A549 (cell line): ENCODE measurements around the gene GDF7. TPM values are rescaled to one million over a fixed set of nuclear protein-coding genes. Genes with fewer than 3 reads are reported as not detected.
A peak's percentile ranks its signal among the peaks of the same experiment; 100 is the strongest.

ENCODE experiments used
- ATAC-seq, 2 experiments: fragments of 200-7000 bp in 1 of 2; fragments of >200 bp in 1 of 2; cut with Nextera tagmentation in 1 of 2; cut with Tn5 transposase in 1 of 2; 3 replicates each; pipeline versions ENCODE4 v1.8.0 to v1.9.1; 2018 to 2020; ENCODE audit warnings: mild to moderate bottlenecking in 1 of 2, moderate library complexity in 1 of 2
- CTCF ChIA-PET: fragments of 300-600 bp; sonication (Branson Sonifier 250); formaldehyde crosslinking; extraction: SDS; loops from one replicate; lab custom pipeline; 2021; ENCODE audit warnings: antibody characterized with exemption, inconsistent platforms; lab: Yijun Ruan, JAX
- POLR2A ChIA-PET: fragments of 350-600 bp; formaldehyde crosslinking; extraction: SDS; loops from one replicate; lab custom pipeline; 2021; ENCODE audit warnings: antibody characterized with exemption, inconsistent platforms; lab: Yijun Ruan, JAX
- DNase-seq, 2 experiments: peaks; one replicate each; pipeline versions ENCODE4 v3.0.0 to v3.0.0-alpha.2; 2011 to 2016; ENCODE audit warnings: low read depth in 1 of 2, low spot score in 1 of 2
- FAIRE-seq: peaks from 2 replicates; lab custom pipeline; 2011; peaks lifted over from hg19 to GRCh38; lab: Jason Lieb, UNC
- H3K27ac ChIP-seq, 2 experiments: fragments of >200 bp; sonication (Bioruptor Twin); formaldehyde crosslinking; 3 replicates each; pipeline ENCODE4 v1.5.1; 2016 to 2017
- H3K4me1 ChIP-seq: fragments of >200 bp; sonication (Bioruptor Twin); formaldehyde crosslinking; 3 replicates; pipeline ENCODE4 v1.6.1; 2016
- H3K4me2 ChIP-seq: fragments of >200 bp; sonication (Bioruptor Twin); formaldehyde crosslinking; 3 replicates; pipeline ENCODE4 v1.6.1; 2016
- H3K4me3 ChIP-seq: fragments of >200 bp; sonication (Bioruptor Twin); formaldehyde crosslinking; 3 replicates; pipeline ENCODE4 v1.5.1; 2016
- H3K9me3 ChIP-seq: fragments of >200 bp; sonication (Bioruptor Twin); formaldehyde crosslinking; 3 replicates; pipeline ENCODE4 v1.6.1; 2016
- CEBPB ChIP-seq, 2 experiments: fragments of >200 bp in 1 of 2; sonication (Bioruptor Twin) in 1 of 2; formaldehyde crosslinking in 1 of 2; IDR thresholded peaks; 2 replicates each; pipeline ENCODE4 v1.6.1; 2012 to 2016
- CTCF ChIP-seq: fragments of >200 bp; sonication (Bioruptor Twin); formaldehyde crosslinking; IDR thresholded peaks from 3 replicates; pipeline ENCODE4 v1.5.1; 2016
- EP300 ChIP-seq, 2 experiments: fragments of >200 bp; sonication (Bioruptor Twin); formaldehyde crosslinking; IDR thresholded peaks; 2 replicates in 1 of 2; 3 replicates in 1 of 2; pipeline ENCODE4 v1.6.1; 2016 to 2017
- HEYL ChIP-seq: fragments of 250-450 bp; sonication (Bioruptor Pico); IDR thresholded peaks from 2 replicates; pipeline ENCODE4 v1.8.0; 2021; ENCODE audit warnings: mild to moderate bottlenecking, moderate library complexity
- HOXA7 ChIP-seq: fragments of 250-450 bp; sonication (Bioruptor Pico); IDR thresholded peaks from 2 replicates; pipeline ENCODE4 v1.5.0; 2020; ENCODE audit warnings: mild to moderate bottlenecking, moderate library complexity
- KDM5A ChIP-seq: fragments of 200-600 bp; sonication (generic); IDR thresholded peaks from 2 replicates; pipeline ENCODE4 v1.6.1; 2016; ENCODE audit warnings: antibody characterized with exemption, mild to moderate bottlenecking
- MAZ ChIP-seq: fragments of 150-350 bp; IDR thresholded peaks from 2 replicates; pipeline ENCODE4 v1.6.1; 2014; ENCODE audit warnings: antibody characterized with exemption, low read depth, low read length, borderline replicate concordance
- NFE2L2 ChIP-seq: fragments of 150-350 bp; conservative IDR thresholded peaks from 2 replicates; pipeline ENCODE4 v1.6.1; 2014; ENCODE audit warnings: low read length
- NR3C1 ChIP-seq: fragments of >200 bp; sonication (Bioruptor Twin); formaldehyde crosslinking; IDR thresholded peaks from 3 replicates; pipeline ENCODE4 v1.6.1; 2017
- RNF2 ChIP-seq: fragments of 200-600 bp; sonication (generic); IDR thresholded peaks from 2 replicates; pipeline ENCODE4 v1.6.1; 2016; ENCODE audit warnings: low read depth, mild to moderate bottlenecking, antibody characterized with exemption, moderate library complexity, borderline replicate concordance
- SMC3 ChIP-seq: fragments of >200 bp; sonication (Bioruptor Twin); formaldehyde crosslinking; IDR thresholded peaks from 3 replicates; pipeline ENCODE4 v1.6.1; 2018; ENCODE audit warnings: inconsistent platforms
- SREBF2 ChIP-seq: fragments of 450-650 bp; IDR thresholded peaks from 2 replicates; pipeline ENCODE4 v1.6.1; 2014; ENCODE audit warnings: mild to moderate bottlenecking, moderate library complexity
- whole genome bisulfite sequencing: methylation state at CpG from one replicate; pipeline ENCODE4 v1.1.6; 2017; ENCODE audit errors: missing lambda C conversion rate; 5-methylcytosine and 5-hydroxymethylcytosine counted together
- polyA plus RNA-seq, 4 experiments: library from polyadenylated mRNA; depleted of rRNA in 3 of 4; stranded (reverse); fragments of >200 nt; fragmentation: RNase III in 1 of 4; extraction: RNeasy Plus Mini Kit Qiagen cat#74134 plus additional on column Dnase treatment in 1 of 4; gene quantifications; 2 replicates in 3 of 4; 3 replicates in 1 of 4; pipeline ENCODE4 v1.2.3, GENCODE V29; 2011 to 2017
- TF ChIP-seq, protein P1 (sequence below): IDR thresholded peaks from 2 replicates; pipeline ENCODE4 v1.6.1; 2012; ENCODE audit warnings: low read depth, borderline replicate concordance

GDF7 gene
- polyA plus RNA-seq, 2 of the 4 experiments (the other 2 are of a cell fraction), result 0.03 to 0.05 TPM

GRCh38 chr2:20664431-20665242 lies 2.3 kb upstream of the GDF7 start:
- peak in 1 of 2 experiments; percentile 19; a peak in 1 of 4 replicates for TF ChIP-seq CEBPB (IDR thresholded peaks at IDR 0.05)
- TF ChIP-seq HEYL, result no peak
- FAIRE-seq, result no peak
- peaks cover 15% of the 10 kb centered on the region; the same call in 2 of the 3 replicates for H3K4me1 ChIP-seq
- ChIA-PET CTCF (interaction anchor here (1.7 to 10.0 kb wide), 6 partner anchors 10 to 454 kb away, joined by 7 to 352 read pairs (median 119); partner anchors contain the start of gene HS1BP3), POLR2A (no interaction called here)
- H3K4me2 ChIP-seq, result no peak overlapping the region; the same call in 2 of the 3 replicates
- ATAC-seq, result no peak
- WGBS, result 27% methylated on average over 17 of the region's 17 CpGs
- no peak overlapping the region for H3K27ac ChIP-seq
- H3K9me3 ChIP-seq, result no peaks in the 10 kb centered on the region
- no peak overlapping the region; the same call in 2 of the 3 replicates for H3K4me3 ChIP-seq
- no peak for DNase-seq

DNA sequence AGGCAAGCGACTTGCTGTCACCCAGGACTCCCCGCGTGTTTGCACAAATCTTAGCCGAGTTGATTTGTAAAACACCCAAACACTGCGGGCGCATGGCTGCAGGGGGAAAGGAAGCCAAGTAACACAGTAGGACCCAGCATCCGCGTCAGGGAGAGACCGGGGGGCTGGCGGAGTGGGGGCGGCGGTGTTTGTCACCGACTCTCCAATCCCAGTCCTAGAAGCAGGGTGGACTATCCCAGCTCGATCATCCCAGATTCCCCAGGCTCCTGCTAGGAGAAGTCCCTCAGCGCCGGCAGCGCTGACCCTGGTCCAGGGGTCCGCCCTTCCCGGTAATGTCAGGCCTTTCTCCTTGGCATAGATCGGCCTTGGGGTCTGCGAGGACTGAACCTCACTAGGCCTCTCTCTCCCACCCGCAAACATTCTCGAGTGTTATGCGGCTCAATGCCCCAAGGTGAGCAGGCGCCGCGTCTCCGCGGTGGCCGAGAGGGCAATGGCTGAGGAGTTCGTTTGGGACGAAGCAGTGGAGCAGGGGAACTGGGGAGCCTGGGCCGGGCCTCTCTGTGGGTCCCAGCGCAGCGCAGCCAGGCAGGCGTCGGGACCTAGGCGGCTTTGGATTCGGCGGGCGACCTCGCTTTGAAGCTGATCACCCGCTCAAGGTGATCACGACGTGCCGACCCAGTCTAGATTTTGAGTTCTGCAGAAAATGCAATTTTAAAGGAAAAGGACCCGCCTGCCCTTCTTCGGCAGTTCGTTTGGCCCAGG lies 1.5 kb upstream of the GDF7 start:
- no peaks in the 10 kb centered on the region for H3K9me3 ChIP-seq
- H3K27ac ChIP-seq, result no peak overlapping the region
- 26% methylated on average over 43 of the region's 49 CpGs for WGBS
- TF ChIP-seq MAZ (no peak), KDM5A (no peak), HEYL (no peak), CEBPB (IDR thresholded peaks at IDR 0.05) (no peak), NR3C1 (no peak), RNF2 (0 out of 2 replicates have a peak, but pooled peaks have one; percentile 25), EP300 (IDR thresholded peaks at IDR 0.05) (no peak)
- TF ChIP-seq, protein P1, sequence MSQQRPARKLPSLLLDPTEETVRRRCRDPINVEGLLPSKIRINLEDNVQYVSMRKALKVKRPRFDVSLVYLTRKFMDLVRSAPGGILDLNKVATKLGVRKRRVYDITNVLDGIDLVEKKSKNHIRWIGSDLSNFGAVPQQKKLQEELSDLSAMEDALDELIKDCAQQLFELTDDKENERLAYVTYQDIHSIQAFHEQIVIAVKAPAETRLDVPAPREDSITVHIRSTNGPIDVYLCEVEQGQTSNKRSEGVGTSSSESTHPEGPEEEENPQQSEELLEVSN, result no peak
- H3K4me3 ChIP-seq, result peak overlapping the region; percentile 58
- ChIA-PET POLR2A (interaction anchor here (0.5 to 1.4 kb wide), 2 partner anchors 14 to 232 kb away, joined by 3 read pairs; partner anchors contain the start of gene HS1BP3), CTCF (interaction anchor here (0.9 to 10.0 kb wide), 9 partner anchors 9 to 453 kb away, joined by 3 to 352 read pairs (median 6); partner anchors contain the start of gene HS1BP3)
- FAIRE-seq (no peak), DNase-seq (no peak), ATAC-seq (peak in 1 of 2 experiments; percentile 16; a peak in 3 of 6 replicates)
- peak overlapping the region; percentile 98 for H3K4me2 ChIP-seq
- peaks cover 15% of the 10 kb centered on the region; the same call in 2 of the 3 replicates for H3K4me1 ChIP-seq

DNA sequence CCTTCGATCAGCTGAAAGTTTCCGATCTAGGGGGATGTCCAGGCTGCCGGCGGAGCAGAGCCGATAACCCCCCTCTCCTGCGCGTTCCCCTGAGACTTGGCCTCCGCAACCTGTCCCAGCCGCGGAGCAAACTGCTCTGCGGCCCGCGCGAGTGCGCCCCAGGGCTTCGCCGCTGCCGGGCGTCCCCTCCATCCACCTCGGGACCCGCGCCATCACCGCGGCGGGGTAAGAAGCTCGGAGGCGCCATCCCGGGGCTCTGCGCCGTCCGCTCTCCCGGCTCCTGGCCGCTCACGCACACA lies 990 bp upstream of the GDF7 start:
- Histone ChIP-seq H3K9me3 (no peaks in the 10 kb centered on the region), H3K4me1 (peaks cover 15% of the 10 kb centered on the region; the same call in 2 of the 3 replicates), H3K4me2 (peak overlapping the region; percentile 98), H3K4me3 (peak overlapping the region; percentile 58), H3K27ac (peak overlapping the region in 1 of 2 experiments; percentile 72; a peak in 2 of 6 replicates)
- CTCF ChIA-PET, result interaction anchor here (0.9 to 10.0 kb wide), 9 partner anchors 9 to 367 kb away, joined by 3 to 352 read pairs (median 6); partner anchors contain the start of gene HS1BP3
- no peak for DNase-seq
- FAIRE-seq, result no peak
- TF ChIP-seq SREBF2 (no peak), NFE2L2 (no peak)
- 20% methylated on average over 7 of the region's 34 CpGs for WGBS
- POLR2A ChIA-PET, result interaction anchor here (1.4 kb wide), 1 partner anchor 15 kb away, joined by 3 read pairs; the partner anchor contains the start of gene HS1BP3
- peak in 1 of 2 experiments; percentile 49; a peak in 3 of 6 replicates for ATAC-seq

DNA sequence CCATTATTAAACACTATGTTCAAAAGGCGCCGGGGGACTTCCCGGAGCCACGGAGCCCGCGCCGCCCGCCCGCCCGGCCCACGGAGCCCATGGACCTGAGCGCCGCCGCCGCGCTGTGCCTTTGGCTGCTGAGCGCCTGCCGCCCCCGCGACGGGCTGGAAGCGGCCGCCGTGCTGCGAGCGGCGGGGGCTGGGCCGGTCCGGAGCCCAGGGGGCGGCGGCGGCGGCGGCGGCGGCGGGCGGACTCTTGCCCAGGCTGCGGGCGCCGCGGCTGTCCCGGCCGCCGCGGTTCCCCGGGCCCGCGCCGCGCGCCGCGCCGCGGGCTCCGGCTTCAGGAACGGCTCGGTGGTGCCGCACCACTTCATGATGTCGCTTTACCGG lies 197 bp downstream of the GDF7 start:
- no peaks in the 10 kb centered on the region for H3K9me3 ChIP-seq
- DNase-seq (no peak), ATAC-seq (peak in 1 of 2 experiments; percentile 8; a peak in 4 of 6 replicates), FAIRE-seq (no peak)
- POLR2A ChIA-PET, result interaction anchor here (0.6 to 1.4 kb wide), 2 partner anchors 16 to 219 kb away, joined by 3 read pairs; partner anchors contain the start of gene HS1BP3
- H3K27ac ChIP-seq, result peak overlapping the region; percentile 39 to 72; a peak in 4 of 6 replicates
- H3K4me2 ChIP-seq, result peak overlapping the region; percentile 98
- TF ChIP-seq CTCF (0 out of 3 replicates have a peak, but pooled peaks have one; percentile 26), HOXA7 (no peak), SMC3 (0 out of 3 replicates have a peak, but pooled peaks have one; percentile 3)
- CTCF ChIA-PET, result interaction anchor here (1.0 to 10.0 kb wide), 7 partner anchors 8 to 366 kb away, joined by 3 to 352 read pairs (median 7); partner anchors contain the start of gene HS1BP3
- H3K4me1 ChIP-seq, result peaks cover 15% of the 10 kb centered on the region; the same call in 2 of the 3 replicates
- H3K4me3 ChIP-seq, result peak overlapping the region; percentile 58
- WGBS, result no CpG with 5 or more reads among the region's 62 CpGs
